ACC112 (cell line): Measurements from ENCODE around the gene SUGP1.

Source experiments
- H2AFZ ChIP-seq: fragments of 200-600 bp; sonication (generic); one replicate; pipeline ENCODE4 v1.6.0; 2017; ENCODE audit warnings: antibody characterized with exemption, low read length; ENCODE audit not compliant: unreplicated experiment
- H3K27ac ChIP-seq: fragments of 200-600 bp; sonication (generic); 2 replicates; pipeline ENCODE4 v1.5.1; 2014; ENCODE audit warnings: low read depth, mild to moderate bottlenecking, antibody characterized with exemption, low read length, moderate library complexity
- H3K27me3 ChIP-seq: fragments of 200-600 bp; sonication (generic); 2 replicates; pipeline ENCODE4 v1.6.1; 2014; ENCODE audit warnings: mild to moderate bottlenecking, antibody characterized with exemption, low read length, moderate library complexity, mixed read lengths; ENCODE audit not compliant: insufficient read depth
- H3K36me3 ChIP-seq: fragments of 200-600 bp; sonication (generic); 2 replicates; pipeline ENCODE4 v1.6.1; 2016; ENCODE audit warnings: mild to moderate bottlenecking, antibody characterized with exemption, low read length, moderate library complexity, mixed read lengths; ENCODE audit not compliant: insufficient read depth
- H3K4me1 ChIP-seq: fragments of 200-600 bp; sonication (generic); one replicate; pipeline ENCODE4 v1.6.1; 2016; ENCODE audit warnings: low read length, mixed read lengths; ENCODE audit not compliant: insufficient read depth, unreplicated experiment, control insufficient read depth
- H3K4me3 ChIP-seq: fragments of 200-600 bp; sonication (generic); 2 replicates; pipeline ENCODE4 v1.5.1; 2014; ENCODE audit warnings: mild to moderate bottlenecking, low read depth, low read length
- H3K79me2 ChIP-seq: fragments of 200-600 bp; sonication (generic); one replicate; pipeline ENCODE4 v1.6.0; 2016; ENCODE audit warnings: low read length; ENCODE audit not compliant: control insufficient read depth, unreplicated experiment, insufficient read depth

SUGP1 gene, protein sequence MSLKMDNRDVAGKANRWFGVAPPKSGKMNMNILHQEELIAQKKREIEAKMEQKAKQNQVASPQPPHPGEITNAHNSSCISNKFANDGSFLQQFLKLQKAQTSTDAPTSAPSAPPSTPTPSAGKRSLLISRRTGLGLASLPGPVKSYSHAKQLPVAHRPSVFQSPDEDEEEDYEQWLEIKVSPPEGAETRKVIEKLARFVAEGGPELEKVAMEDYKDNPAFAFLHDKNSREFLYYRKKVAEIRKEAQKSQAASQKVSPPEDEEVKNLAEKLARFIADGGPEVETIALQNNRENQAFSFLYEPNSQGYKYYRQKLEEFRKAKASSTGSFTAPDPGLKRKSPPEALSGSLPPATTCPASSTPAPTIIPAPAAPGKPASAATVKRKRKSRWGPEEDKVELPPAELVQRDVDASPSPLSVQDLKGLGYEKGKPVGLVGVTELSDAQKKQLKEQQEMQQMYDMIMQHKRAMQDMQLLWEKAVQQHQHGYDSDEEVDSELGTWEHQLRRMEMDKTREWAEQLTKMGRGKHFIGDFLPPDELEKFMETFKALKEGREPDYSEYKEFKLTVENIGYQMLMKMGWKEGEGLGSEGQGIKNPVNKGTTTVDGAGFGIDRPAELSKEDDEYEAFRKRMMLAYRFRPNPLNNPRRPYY

DNA sequence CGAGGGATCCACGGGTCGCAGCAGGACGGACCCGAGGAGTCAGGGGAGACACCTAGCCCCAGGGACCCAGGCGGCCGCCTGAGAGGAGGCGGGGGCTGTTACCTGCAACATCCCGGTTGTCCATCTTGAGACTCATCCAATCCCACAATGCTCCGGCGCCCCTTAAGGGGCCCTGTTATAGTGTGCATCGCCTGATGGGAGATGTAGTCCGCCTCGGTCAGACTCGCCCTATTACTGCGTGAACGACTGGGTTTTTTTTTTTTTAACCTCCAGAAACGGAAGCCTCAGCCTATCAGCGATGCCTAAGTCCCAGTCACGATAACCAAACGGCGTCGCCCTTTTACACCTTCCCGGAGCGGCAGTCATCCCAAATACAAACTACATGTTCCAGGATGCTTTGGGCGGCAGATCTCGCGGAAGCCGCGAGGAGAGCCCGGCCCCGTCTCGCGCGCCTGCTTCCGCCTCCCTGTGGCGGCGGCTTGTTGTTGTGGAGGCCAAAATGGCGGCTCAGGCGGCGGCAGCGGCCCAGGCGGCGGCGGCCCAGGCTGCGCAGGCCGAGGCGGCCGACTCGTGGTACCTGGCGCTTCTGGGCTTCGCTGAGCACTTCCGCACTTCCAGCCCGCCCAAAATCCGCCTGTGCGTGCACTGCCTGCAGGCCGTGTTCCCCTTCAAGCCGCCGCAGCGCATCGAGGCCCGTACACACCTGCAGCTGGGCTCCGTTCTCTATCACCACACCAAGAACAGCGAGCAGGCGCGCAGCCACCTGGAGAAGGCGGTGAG lies at the start of gene SUGP1, which contains the start of gene MAU2:
TSS of gene SUGP1 (minus strand) at position 149 of the 780 bp plus-strand sequence. CDS start at position 136, 13 bp downstream.
TSS of gene MAU2 (plus strand) at position 469 of the 780 bp plus-strand sequence. CDS start at position 500, 31 bp downstream.
- H3K27ac ChIP-seq = peak within 1 kb of the TSS; percentile 92
- H2AFZ ChIP-seq = peak within 1 kb of the TSS; percentile 96
- peak within 1 kb of the TSS; percentile 85 for H3K4me3 ChIP-seq
- H3K27me3 ChIP-seq = no peaks in the 10 kb centered on the region
- H3K79me2 ChIP-seq = peaks cover 63% of the 10 kb centered on the region
- H3K36me3 ChIP-seq = peaks cover 5% of the 10 kb centered on the region
- H3K4me1 ChIP-seq = no peaks in the 10 kb centered on the region

DNA sequence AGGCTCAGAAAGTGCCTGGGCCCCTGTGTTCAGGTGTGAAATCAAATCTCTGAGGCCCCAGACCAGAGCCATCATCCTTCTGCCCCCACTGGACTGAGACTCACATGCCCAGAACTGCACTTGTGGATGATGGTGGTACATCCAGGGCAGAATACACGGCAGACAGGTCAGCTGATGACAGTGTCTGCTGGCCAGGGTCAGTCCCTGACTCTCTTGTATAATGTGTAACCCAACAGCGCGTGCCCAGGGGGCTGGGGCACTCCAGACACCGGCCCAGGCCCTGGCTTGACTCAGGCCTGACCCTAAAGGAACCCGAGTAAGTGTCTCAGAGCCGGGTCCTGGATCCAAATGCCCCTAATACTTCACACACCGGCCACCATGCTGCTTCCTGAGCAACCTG lies 47.8 kb upstream of the SUGP1 start:
- H3K27ac ChIP-seq = no peak overlapping the region
- no peak overlapping the region for H2AFZ ChIP-seq
- no peaks in the 10 kb centered on the region for H3K36me3 ChIP-seq
- no peak overlapping the region for H3K4me3 ChIP-seq
- no peaks in the 10 kb centered on the region for H3K27me3 ChIP-seq
- H3K4me1 ChIP-seq = peaks cover 4% of the 10 kb centered on the region
- no peaks in the 10 kb centered on the region for H3K79me2 ChIP-seq

DNA sequence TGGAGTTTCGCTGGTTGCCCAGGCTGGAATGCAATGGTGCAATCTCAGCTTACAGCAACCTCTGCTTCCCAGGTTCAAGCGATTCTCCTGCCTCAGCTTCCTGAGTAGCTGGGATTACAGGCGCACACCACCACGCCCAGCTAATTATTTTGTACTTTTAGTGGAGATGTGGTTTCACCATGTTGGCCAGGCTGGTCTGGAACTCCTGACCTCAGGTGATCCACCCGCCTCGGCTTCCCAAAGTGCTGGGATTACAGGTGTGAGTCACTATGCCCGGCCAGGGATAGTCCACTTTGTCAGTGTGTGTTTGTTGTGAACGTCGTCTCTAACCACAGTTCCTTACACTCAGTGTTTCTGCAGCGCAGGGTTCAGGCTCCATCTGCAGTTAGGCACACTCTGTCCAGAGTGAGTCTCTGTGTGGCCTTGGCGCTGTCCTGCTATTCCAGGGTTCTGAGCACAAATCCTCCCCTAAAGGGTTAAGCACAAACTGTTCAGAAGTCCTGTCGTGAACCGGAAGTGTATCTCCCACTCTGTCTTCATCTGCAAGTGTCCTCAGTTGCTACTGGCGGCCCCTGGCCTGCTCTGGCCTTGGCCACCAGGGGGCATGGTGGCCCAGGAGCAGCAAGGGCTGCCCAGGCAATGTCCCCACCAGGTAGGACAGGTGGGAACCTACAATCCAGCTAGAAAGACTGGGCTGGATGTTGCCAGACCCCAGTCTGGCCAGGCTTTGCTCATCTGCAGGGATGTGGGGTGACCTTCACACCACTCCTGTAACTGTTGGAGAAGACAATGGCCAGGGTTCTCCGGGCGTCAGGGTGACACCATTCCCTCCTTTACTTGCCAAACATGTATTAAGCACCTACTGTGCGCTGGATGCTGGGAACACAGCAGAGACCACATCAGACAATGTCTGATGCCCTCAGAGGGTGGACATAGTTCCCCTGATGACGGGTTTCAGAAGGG lies 46.4 kb upstream of the SUGP1 start:
- H3K27ac ChIP-seq = no peak overlapping the region

DNA sequence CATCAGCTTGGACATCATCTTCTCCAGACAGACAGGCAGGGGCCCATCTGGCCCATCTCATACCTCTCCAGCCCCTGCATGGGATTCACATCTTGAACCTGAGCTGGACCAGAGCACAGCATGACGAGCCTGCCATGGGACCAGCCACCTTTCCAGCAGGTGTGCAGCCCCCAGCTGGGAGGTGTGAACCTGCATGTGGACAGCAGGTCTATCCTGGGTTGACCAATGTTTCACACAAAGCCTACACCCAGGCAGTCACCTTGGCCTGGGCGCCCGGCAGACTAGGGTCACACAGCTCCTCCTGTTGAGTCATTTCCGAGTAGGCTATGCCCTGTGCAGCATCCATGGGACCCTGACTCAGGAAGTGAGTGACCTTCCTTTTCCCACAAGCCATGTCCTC lies 41.8 kb upstream of the SUGP1 start:
- no peak overlapping the region for H3K4me3 ChIP-seq
- no peaks in the 10 kb centered on the region for H3K36me3 ChIP-seq
- no peak overlapping the region for H2AFZ ChIP-seq
- no peaks in the 10 kb centered on the region for H3K27me3 ChIP-seq
- H3K79me2 ChIP-seq = no peaks in the 10 kb centered on the region
- H3K27ac ChIP-seq = no peak overlapping the region
- no peaks in the 10 kb centered on the region for H3K4me1 ChIP-seq

More for the DNA sequence above, 46.4 kb upstream of the SUGP1 start:
- Histone ChIP-seq H3K79me2 (no peaks in the 10 kb centered on the region), H3K4me3 (no peak overlapping the region), H3K27me3 (no peaks in the 10 kb centered on the region), H3K4me1 (no peaks in the 10 kb centered on the region), H2AFZ (no peak overlapping the region), H3K36me3 (no peaks in the 10 kb centered on the region)

DNA sequence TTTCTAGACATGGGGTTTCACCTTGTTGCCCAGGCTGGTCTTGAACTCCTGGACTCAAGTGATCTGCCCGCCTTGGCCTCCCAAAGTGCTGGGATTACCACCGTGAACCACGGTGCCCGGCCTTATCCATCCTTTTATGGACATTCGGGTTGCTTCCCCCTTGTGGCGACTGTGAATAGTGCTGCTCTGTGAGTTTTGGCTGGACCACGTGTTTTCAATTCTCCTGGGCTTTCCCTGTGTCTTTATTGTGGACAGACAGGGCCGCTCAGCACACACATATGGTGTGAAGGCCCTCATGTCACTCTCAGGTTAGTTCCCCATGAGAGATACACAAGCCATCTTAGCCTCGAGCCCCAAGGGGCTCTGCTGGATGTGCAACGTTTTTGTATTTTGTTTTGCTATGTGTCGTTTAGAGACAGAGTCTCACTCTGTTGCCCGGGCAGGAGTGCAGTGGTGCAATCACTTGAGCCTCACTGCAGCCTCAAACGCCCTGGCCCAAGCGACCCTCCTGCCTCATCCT lies 40.8 kb upstream of the SUGP1 start:
- Histone ChIP-seq H3K27ac (no peak overlapping the region), H3K79me2 (no peaks in the 10 kb centered on the region), H3K36me3 (no peaks in the 10 kb centered on the region), H3K27me3 (no peaks in the 10 kb centered on the region), H3K4me3 (no peak overlapping the region), H2AFZ (peak overlapping the region; percentile 68), H3K4me1 (no peaks in the 10 kb centered on the region)

DNA sequence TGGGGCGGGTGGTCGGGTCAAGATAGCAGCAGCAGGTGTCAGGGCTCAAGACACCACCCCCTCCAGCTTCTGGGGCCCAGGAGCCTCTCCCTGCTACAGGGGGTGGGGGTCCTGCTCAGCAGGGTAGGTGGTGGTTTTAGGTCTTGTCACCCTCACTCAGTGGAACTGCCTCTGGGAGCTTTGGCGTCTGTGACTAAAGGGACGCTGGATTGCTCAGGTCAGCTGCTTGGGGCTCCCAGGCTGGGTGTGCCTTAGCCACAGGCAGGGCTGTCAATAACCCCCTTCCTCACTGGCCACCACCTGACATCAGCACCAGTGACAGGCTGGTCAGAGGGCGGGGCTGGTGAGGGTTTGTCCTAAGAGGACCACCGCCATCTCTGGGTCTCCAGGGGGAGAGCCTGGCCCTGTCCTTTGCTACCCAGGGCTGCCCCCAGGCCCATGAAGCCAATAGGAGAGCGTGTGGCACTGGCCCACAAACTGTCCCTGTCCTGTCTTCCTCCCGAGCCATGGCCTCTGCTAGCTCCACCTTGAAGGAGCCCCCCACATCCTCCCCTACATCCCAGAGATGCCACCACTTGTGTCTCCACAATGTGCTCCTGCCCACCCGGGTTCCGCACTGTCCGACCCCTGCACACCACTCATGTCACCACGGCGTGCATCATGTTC lies 36.7 kb upstream of the SUGP1 start:
- no peaks in the 10 kb centered on the region for H3K4me1 ChIP-seq
- H3K79me2 ChIP-seq = no peaks in the 10 kb centered on the region
- H3K4me3 ChIP-seq = no peak overlapping the region
- H3K27ac ChIP-seq = no peak overlapping the region
- no peak overlapping the region for H2AFZ ChIP-seq
- no peaks in the 10 kb centered on the region for H3K27me3 ChIP-seq
- no peaks in the 10 kb centered on the region for H3K36me3 ChIP-seq

DNA sequence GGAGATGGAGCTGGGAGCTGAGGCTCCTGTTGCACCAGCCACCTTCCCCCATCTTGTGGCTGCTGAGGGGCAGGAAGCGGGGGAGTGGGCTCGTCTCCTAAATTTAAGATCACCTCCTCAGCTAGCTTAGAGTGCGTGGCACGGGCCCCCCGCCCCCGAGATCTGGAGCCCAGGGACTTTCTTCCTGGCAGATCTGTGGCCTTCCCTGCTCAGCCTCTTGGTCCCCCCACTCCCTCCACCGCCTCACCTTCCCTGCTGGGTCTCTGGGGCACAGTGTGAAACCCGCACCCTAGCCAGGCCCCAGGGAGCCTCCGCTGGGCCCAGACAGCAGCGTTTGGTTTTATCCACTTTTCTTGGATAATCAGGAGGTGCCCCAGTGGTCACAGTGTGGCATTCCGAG lies 36.2 kb upstream of the SUGP1 start:
- Histone ChIP-seq H3K36me3 (no peaks in the 10 kb centered on the region), H2AFZ (no peak overlapping the region)

DNA sequence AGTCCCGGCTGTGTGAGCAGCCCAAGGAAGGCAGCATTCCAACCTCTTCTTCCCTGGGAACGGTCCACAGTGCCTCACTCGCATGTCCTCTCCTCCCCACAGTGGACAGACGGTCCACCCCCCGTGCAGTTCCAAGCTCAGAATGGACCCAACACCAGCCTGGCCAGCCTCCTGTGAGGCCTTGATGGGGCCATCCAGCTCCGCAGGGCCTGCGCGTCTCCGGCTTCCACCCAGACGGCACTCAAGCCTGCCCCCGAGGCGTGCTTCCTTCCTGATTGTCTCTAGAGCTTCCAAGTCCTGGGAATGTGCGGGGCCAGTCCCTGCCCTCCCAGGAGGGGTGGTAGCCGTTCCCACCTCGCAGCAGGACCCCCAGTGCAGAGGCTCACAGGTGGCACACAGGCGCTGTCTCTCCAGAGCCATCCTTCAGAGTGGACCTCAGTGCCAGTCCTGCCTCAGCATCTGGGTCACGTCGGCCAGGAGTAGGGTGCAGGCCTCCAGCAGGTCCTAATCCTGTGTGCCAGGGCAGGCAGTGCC lies 35.4 kb upstream of the SUGP1 start:
- H3K4me3 ChIP-seq = no peak overlapping the region
- no peak overlapping the region for H3K27ac ChIP-seq
- no peaks in the 10 kb centered on the region for H3K4me1 ChIP-seq
- no peaks in the 10 kb centered on the region for H3K36me3 ChIP-seq
- no peaks in the 10 kb centered on the region for H3K79me2 ChIP-seq
- no peaks in the 10 kb centered on the region for H3K27me3 ChIP-seq
- no peak overlapping the region for H2AFZ ChIP-seq

More for the DNA sequence above, 36.2 kb upstream of the SUGP1 start:
- no peaks in the 10 kb centered on the region for H3K79me2 ChIP-seq
- H3K4me1 ChIP-seq = no peaks in the 10 kb centered on the region
- H3K4me3 ChIP-seq = no peak overlapping the region
- H3K27ac ChIP-seq = no peak overlapping the region
- no peaks in the 10 kb centered on the region for H3K27me3 ChIP-seq

DNA sequence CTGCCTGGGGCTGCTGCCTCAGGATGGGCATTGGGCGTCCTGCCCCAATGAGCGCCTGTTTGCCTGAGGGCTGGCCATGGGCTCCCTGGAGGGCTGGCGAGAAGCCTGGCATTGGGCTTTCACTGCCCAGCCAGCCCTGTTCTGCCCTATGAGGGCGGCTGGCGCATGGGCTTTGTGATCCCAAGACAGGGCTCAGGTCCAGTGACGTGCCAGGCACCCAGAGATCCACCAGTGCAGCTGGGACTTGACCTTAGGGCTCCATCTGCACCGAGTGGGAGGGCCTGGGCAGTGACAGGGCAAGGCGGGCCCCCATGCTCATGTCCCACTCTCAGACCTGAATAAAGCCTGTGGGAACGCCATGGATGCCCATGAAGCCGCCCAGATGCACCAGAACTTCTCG lies 34.6 kb upstream of the SUGP1 start:
- Histone ChIP-seq H2AFZ (no peak overlapping the region), H3K79me2 (no peaks in the 10 kb centered on the region), H3K36me3 (no peaks in the 10 kb centered on the region), H3K4me1 (no peaks in the 10 kb centered on the region), H3K27ac (no peak overlapping the region), H3K4me3 (no peak overlapping the region), H3K27me3 (no peaks in the 10 kb centered on the region)
